H9 (cell line): ENCODE data around the gene CDR2. TPM values are rescaled to one million over a fixed set of nuclear protein-coding genes. Genes with fewer than 3 reads are reported as not detected.

Experiments
- DNase-seq: peaks from one replicate; pipeline ENCODE4 v3.0.0-alpha.2; 2017
- H2AFZ ChIP-seq: one replicate; pipeline ENCODE4 v1.6.1; 2013; ENCODE audit warnings: mild to moderate bottlenecking, low read length, control low read depth, moderate library complexity
- H2AK5ac ChIP-seq: 2 replicates; pipeline ENCODE4 v1.6.1; 2013; ENCODE audit warnings: low read length, control low read depth, mixed read lengths; ENCODE audit not compliant: insufficient read length
- H2BK120ac ChIP-seq: one replicate; pipeline ENCODE4 v1.6.1; 2013; ENCODE audit warnings: low read depth, mild to moderate bottlenecking, low read length, control low read depth, inconsistent platforms; ENCODE audit not compliant: poor library complexity, severe bottlenecking
- H2BK12ac ChIP-seq: 2 replicates; pipeline ENCODE4 v1.6.1; 2013; ENCODE audit warnings: low read length, control low read depth, mixed read lengths, low read depth; ENCODE audit not compliant: insufficient read length
- H2BK15ac ChIP-seq: 2 replicates; pipeline ENCODE4 v1.6.1; 2013; ENCODE audit warnings: low read depth, low read length, control low read depth
- H2BK20ac ChIP-seq: one replicate; pipeline ENCODE4 v1.6.1; 2013; ENCODE audit warnings: low read depth, mild to moderate bottlenecking, low read length, control low read depth, inconsistent platforms; ENCODE audit not compliant: poor library complexity, severe bottlenecking
- H2BK5ac ChIP-seq: 2 replicates; pipeline ENCODE4 v1.6.1; 2013; ENCODE audit warnings: low read length, control low read depth, mixed read lengths; ENCODE audit not compliant: insufficient read length
- H3K14ac ChIP-seq: 2 replicates; pipeline ENCODE4 v1.6.1; 2013; ENCODE audit warnings: low read length, control low read depth; ENCODE audit not compliant: insufficient read depth
- H3K18ac ChIP-seq: 2 replicates; pipeline ENCODE4 v1.6.1; 2013; ENCODE audit warnings: low read depth, mild to moderate bottlenecking, mixed read lengths, low read length, control low read depth; ENCODE audit not compliant: insufficient read length
- H3K23ac ChIP-seq: 2 replicates; pipeline ENCODE4 v1.6.1; 2013; ENCODE audit warnings: low read length, control low read depth, mixed read lengths, low read depth; ENCODE audit not compliant: insufficient read length
- H3K23me2 ChIP-seq: 2 replicates; pipeline ENCODE4 v1.6.1; 2013; ENCODE audit warnings: low read depth, mild to moderate bottlenecking, mixed read lengths, low read length, control low read depth; ENCODE audit not compliant: insufficient read length, poor library complexity, severe bottlenecking
- H3K27ac ChIP-seq: 2 replicates; pipeline ENCODE4 v1.5.1; 2013; ENCODE audit warnings: low read length, control low read depth, mixed read lengths, low read depth; ENCODE audit not compliant: insufficient read length
- H3K27me3 ChIP-seq: 2 replicates; pipeline ENCODE4 v1.6.1; 2013; ENCODE audit warnings: low read length, control low read depth, inconsistent platforms; ENCODE audit not compliant: insufficient read depth
- H3K4ac ChIP-seq: 2 replicates; pipeline ENCODE4 v1.6.1; 2013; ENCODE audit warnings: low read depth, mild to moderate bottlenecking, control low read depth, inconsistent platforms, low read length, moderate library complexity
- H3K4me1 ChIP-seq: 2 replicates; pipeline ENCODE4 v1.6.1; 2013; ENCODE audit warnings: low read length, control low read depth, inconsistent platforms; ENCODE audit not compliant: insufficient read depth
- H3K4me2 ChIP-seq: 2 replicates; pipeline ENCODE4 v1.6.1; 2013; ENCODE audit warnings: low read length, control low read depth, mixed read lengths; ENCODE audit not compliant: insufficient read length, insufficient read depth
- H3K56ac ChIP-seq: 2 replicates; pipeline ENCODE4 v1.6.1; 2013; ENCODE audit warnings: low read depth, mild to moderate bottlenecking, mixed read lengths, low read length, control low read depth; ENCODE audit not compliant: insufficient read length
- H3K79me1 ChIP-seq: 2 replicates; pipeline ENCODE4 v1.6.1; 2013; ENCODE audit warnings: low read depth, mild to moderate bottlenecking, moderate library complexity, low read length, control low read depth, inconsistent platforms; ENCODE audit not compliant: insufficient read depth, poor library complexity, severe bottlenecking
- H3K79me2 ChIP-seq: 2 replicates; pipeline ENCODE4 v1.6.1; 2013; ENCODE audit warnings: low read length, control low read depth, inconsistent platforms; ENCODE audit not compliant: insufficient read depth
- H3K9ac ChIP-seq: 2 replicates; pipeline ENCODE4 v1.6.1; 2013; ENCODE audit warnings: low read length, control low read depth, mixed read lengths; ENCODE audit not compliant: insufficient read length; ENCODE audit errors: extremely low read depth
- H3K9me3 ChIP-seq: one replicate; pipeline ENCODE4 v1.6.1; 2013; ENCODE audit warnings: low read depth, low read length, inconsistent platforms; ENCODE audit not compliant: control insufficient read depth
- H3T11ph ChIP-seq: one replicate; pipeline ENCODE4 v1.6.1; 2013; ENCODE audit warnings: mild to moderate bottlenecking, low read length, control low read depth, inconsistent platforms
- H4K20me1 ChIP-seq: one replicate; pipeline ENCODE4 v1.6.1; 2013; ENCODE audit not compliant: control insufficient read depth, insufficient read length, insufficient read depth
- H4K5ac ChIP-seq: 2 replicates; pipeline ENCODE4 v1.6.1; 2013; ENCODE audit warnings: low read depth, mild to moderate bottlenecking, mixed read lengths, low read length, control low read depth; ENCODE audit not compliant: insufficient read length
- H4K8ac ChIP-seq: replicated peaks from 2 replicates; pipeline ENCODE4 v1.6.1; 2013; ENCODE audit warnings: low read length, control low read depth, mixed read lengths, low read depth; ENCODE audit not compliant: insufficient read length
- H4K91ac ChIP-seq: 2 replicates; pipeline ENCODE4 v1.6.1; 2013; ENCODE audit warnings: low read depth, mild to moderate bottlenecking, moderate library complexity, mixed read lengths, low read length, control low read depth; ENCODE audit not compliant: insufficient read length
- H3K27ac Mint-ChIP-seq, 3 experiments: 2 replicates in 2 of 3; 3 replicates in 1 of 3; pipeline ENCODE4 v1.8.0; 2020 to 2021; ENCODE audit warnings: mixed read lengths in 3 of 3, mild to moderate bottlenecking in 1 of 3, moderate library complexity in 1 of 3
- H3K27me3 Mint-ChIP-seq: 2 replicates; pipeline ENCODE4 v1.8.0; 2021; ENCODE audit warnings: low read depth, mild to moderate bottlenecking, moderate library complexity, mixed read lengths
- H3K36me3 Mint-ChIP-seq, 3 experiments: 2 replicates in 2 of 3; 3 replicates in 1 of 3; pipeline ENCODE4 v1.8.0; 2020 to 2021; ENCODE audit warnings: low read depth in 3 of 3, mixed read lengths in 3 of 3; ENCODE audit not compliant: insufficient read depth in 1 of 3
- H3K4me1 Mint-ChIP-seq, 2 experiments: 2 replicates each; pipeline ENCODE4 v1.8.0; 2020; ENCODE audit warnings: mixed read lengths in 2 of 2
- H3K4me3 Mint-ChIP-seq, 2 experiments: 2 replicates in 1 of 2; 3 replicates in 1 of 2; pipeline ENCODE4 v1.8.0; 2020 to 2021; ENCODE audit warnings: mild to moderate bottlenecking in 2 of 2, mixed read lengths in 2 of 2, moderate library complexity in 1 of 2
- H3K9me3 Mint-ChIP-seq, 2 experiments: 2 replicates in 1 of 2; 3 replicates in 1 of 2; pipeline ENCODE4 v1.8.0; 2020; ENCODE audit warnings: mild to moderate bottlenecking in 2 of 2, mixed read lengths in 2 of 2, moderate library complexity in 1 of 2
- CTCF ChIP-seq: fragments of 200-600 bp; sonication (generic); conservative IDR thresholded peaks from 3 replicates; pipeline ENCODE4 v1.8.0; 2021; ENCODE audit warnings: antibody characterized with exemption, mild to moderate bottlenecking
- total RNA-seq: library from RNA; stranded (reverse); gene quantifications from 2 replicates; pipeline ENCODE4 v1.2.1, GENCODE V29; 2021

CDR2 gene
- total RNA-seq, 1 experiment from 2014 or later: 33.4 TPM

- Mint-ChIP-seq H3K4me1 (no peaks in the 10 kb centered on the region), H3K9me3 (peaks cover 27 to 29% of the 10 kb centered on the region in 2 experiments), H3K36me3 (peaks cover 48 to 76% (median 65%) of the 10 kb centered on the region in 3 experiments), H3K4me3 (no peak overlapping the region), H3K27me3 (no peaks in the 10 kb centered on the region), H3K27ac (no peak overlapping the region)
- no peaks in the 10 kb centered on the region for H3K23me2 ChIP-seq
- H3K79me2 ChIP-seq: no peaks in the 10 kb centered on the region
- no peaks in the 10 kb centered on the region for H3K79me1 ChIP-seq
- H3T11ph ChIP-seq: no peak overlapping the region
- no peak overlapping the region for H4K5ac ChIP-seq
- H3K27me3 ChIP-seq: no peaks in the 10 kb centered on the region
- no peaks in the 10 kb centered on the region for H3K4me1 ChIP-seq
- no peak overlapping the region for H3K9ac ChIP-seq
- no peak overlapping the region for H3K56ac ChIP-seq
- no peak overlapping the region for H3K4ac ChIP-seq
- H2BK120ac ChIP-seq: no peak overlapping the region
- H4K8ac ChIP-seq: no peak overlapping the region
- H3K14ac ChIP-seq: no peak overlapping the region
- no peak for DNase-seq
- H3K18ac ChIP-seq: no peak overlapping the region
- H2BK12ac ChIP-seq: no peak overlapping the region
- H4K20me1 ChIP-seq: no peaks in the 10 kb centered on the region
- H2BK5ac ChIP-seq: no peak overlapping the region
- no peak overlapping the region for H2BK20ac ChIP-seq
- no peak overlapping the region for H2AFZ ChIP-seq
- H3K23ac ChIP-seq: no peak overlapping the region
- no peak overlapping the region for H2BK15ac ChIP-seq
- H3K9me3 ChIP-seq: no peaks in the 10 kb centered on the region
- no peak overlapping the region for H4K91ac ChIP-seq
- no peak overlapping the region for H3K4me2 ChIP-seq
- H3K27ac ChIP-seq: no peak overlapping the region
- no peak overlapping the region for H2AK5ac ChIP-seq
- no peak for TF ChIP-seq CTCF
Observed at GRCh38 chr16:22337045-22337444, 37.4 kb downstream of the CDR2 start.
